Measurements from ENCODE around the gene MPPED1.

MPPED1 gene

DNA sequence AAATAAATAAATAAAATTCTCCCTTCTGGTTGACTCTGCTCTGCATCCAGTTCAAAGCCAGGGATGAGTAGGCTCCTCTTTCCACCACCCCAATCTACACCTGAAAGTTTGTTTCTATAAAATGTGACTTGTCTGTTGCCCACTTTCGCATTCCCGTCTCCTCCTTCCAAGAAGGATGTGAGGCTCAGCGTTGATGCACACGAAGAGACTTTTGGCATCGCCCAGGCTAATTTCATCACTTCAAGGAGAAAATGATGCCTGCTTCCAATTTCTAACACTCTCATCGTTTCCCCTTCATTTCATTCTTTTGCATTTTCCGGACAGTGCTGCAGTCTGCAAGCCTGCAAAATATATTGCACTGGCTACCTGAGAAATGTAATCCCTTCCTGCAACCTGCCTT, 3.9 kb downstream of the MPPED1 start:
- Histone ChIP-seq H3K4me2 (no peak overlapping the region), H3K4me3 (no peak overlapping the region), H3K9me3 (replicated peaks in 1 of 11) (no peaks in the 10 kb centered on the region), H4K20me1 (peaks cover 0 to 7% (median 0%) of the 10 kb centered on the region in 11 experiments; a peak in 3 of 22 replicates), H3K36me3 (no peaks in the 10 kb centered on the region), H3K27ac (no peak overlapping the region), H3K27me3 (peaks cover 27 to 43% (median 31%) of the 10 kb centered on the region in 11 experiments), H3K4me1 (peaks cover 0 to 11% (median 2%) of the 10 kb centered on the region in 10 experiments; a peak in 7 of 20 replicates), H3K9ac (no peak overlapping the region)
- no peak for TF ChIP-seq Cebpa-rat (IDR thresholded peaks at IDR 0.05)

- H3K9ac ChIP-seq, result no peak overlapping the region
- H3K27me3 ChIP-seq, result peaks cover 10 to 26% (median 13%) of the 10 kb centered on the region in 11 experiments
- no peaks in the 10 kb centered on the region for H3K36me3 ChIP-seq
Measured at GRCh38 chr22:43417555-43417954, 5.7 kb downstream of the MPPED1 start.

GRCh38 chr22:43418079-43418825, 6.4 kb downstream of the MPPED1 start:
- H3K9me3 ChIP-seq (replicated peaks in 1 of 11), result no peaks in the 10 kb centered on the region
- TF ChIP-seq Cebpa-rat (IDR thresholded peaks at IDR 0.05), result no peak
- H4K20me1 ChIP-seq, result peaks cover 0 to 7% (median 0%) of the 10 kb centered on the region in 11 experiments; a peak in 2 of 22 replicates
- H3K36me3 ChIP-seq, result no peaks in the 10 kb centered on the region
- H3K27me3 ChIP-seq, result peaks cover 3 to 19% (median 6%) of the 10 kb centered on the region in 11 experiments; a peak in 18 of 22 replicates
- H3K4me3 ChIP-seq, result no peak overlapping the region
- H3K9ac ChIP-seq, result peak overlapping the region in 1 of 11 experiments; percentile 37; a peak in 1 of 22 replicates
- H3K4me1 ChIP-seq, result peaks cover 0 to 11% (median 2%) of the 10 kb centered on the region in 10 experiments; a peak in 7 of 20 replicates
- no peak overlapping the region for H3K27ac ChIP-seq
- peak overlapping the region in 4 of 11 experiments; percentile 4 to 36 (median 30); a peak in 4 of 22 replicates for H3K4me2 ChIP-seq

More at GRCh38 chr22:43417555-43417954, 5.7 kb downstream of the MPPED1 start:
- no peak for TF ChIP-seq Cebpa-rat (IDR thresholded peaks at IDR 0.05)
- H3K27ac ChIP-seq, result no peak overlapping the region
- H4K20me1 ChIP-seq, result peaks cover 0 to 7% (median 0%) of the 10 kb centered on the region in 11 experiments; a peak in 3 of 22 replicates
- no peak overlapping the region for H3K4me2 ChIP-seq
- peaks cover 0 to 11% (median 2%) of the 10 kb centered on the region in 10 experiments; a peak in 7 of 20 replicates for H3K4me1 ChIP-seq
- H3K4me3 ChIP-seq, result no peak overlapping the region
- no peaks in the 10 kb centered on the region for H3K9me3 ChIP-seq (replicated peaks in 1 of 11)

DNA sequence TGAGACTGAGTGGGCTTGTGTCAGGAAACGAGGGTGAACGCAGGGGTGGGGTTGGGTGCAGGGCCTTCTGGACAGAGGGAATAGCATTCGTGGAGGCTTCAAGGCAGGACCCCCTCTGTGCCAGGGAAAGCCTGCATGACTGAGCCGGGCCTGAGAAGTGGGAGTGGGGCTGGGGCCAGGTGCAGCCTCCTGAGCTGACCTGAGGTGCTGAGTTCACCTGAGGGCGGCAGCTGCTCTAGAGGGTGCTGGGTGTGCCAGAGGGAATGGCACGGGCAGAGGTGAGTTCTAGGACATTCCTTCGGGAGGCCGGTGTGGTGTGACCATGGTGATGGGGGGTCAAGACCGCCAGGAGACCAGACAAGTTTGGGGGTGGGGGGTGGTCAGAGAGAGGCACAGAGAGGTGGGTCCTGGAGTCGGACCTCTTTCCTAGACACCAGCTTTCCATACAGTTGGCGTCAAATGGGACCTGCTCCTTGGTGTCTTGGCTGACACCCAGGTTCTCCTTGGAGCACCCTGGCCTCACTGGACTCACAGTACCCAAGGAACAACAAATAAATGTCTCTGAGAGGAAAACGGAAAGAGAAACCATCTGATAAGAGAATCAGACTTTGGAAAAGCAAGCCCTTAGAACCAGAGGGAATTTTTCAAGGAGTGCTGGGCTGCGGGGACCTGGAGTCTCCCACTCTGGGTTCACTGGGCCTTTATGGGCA, 7.7 kb downstream of the MPPED1 start:
- peaks cover 0 to 6% (median 0%) of the 10 kb centered on the region in 11 experiments; a peak in 4 of 22 replicates for H3K27me3 ChIP-seq
- peaks cover 0 to 11% (median 2%) of the 10 kb centered on the region in 10 experiments; a peak in 7 of 20 replicates for H3K4me1 ChIP-seq
- H3K4me3 ChIP-seq, result no peak overlapping the region
- H3K4me2 ChIP-seq, result peak overlapping the region in 4 of 11 experiments; percentile 23 to 36 (median 30); a peak in 4 of 22 replicates
- H3K36me3 ChIP-seq, result no peaks in the 10 kb centered on the region
- H4K20me1 ChIP-seq, result peaks cover 0 to 7% (median 0%) of the 10 kb centered on the region in 11 experiments; a peak in 2 of 22 replicates
- no peak overlapping the region for H3K27ac ChIP-seq
- no peaks in the 10 kb centered on the region for H3K9me3 ChIP-seq (replicated peaks in 1 of 11)
- H3K9ac ChIP-seq, result no peak overlapping the region
- TF ChIP-seq Cebpa-rat (IDR thresholded peaks at IDR 0.05), result no peak

DNA sequence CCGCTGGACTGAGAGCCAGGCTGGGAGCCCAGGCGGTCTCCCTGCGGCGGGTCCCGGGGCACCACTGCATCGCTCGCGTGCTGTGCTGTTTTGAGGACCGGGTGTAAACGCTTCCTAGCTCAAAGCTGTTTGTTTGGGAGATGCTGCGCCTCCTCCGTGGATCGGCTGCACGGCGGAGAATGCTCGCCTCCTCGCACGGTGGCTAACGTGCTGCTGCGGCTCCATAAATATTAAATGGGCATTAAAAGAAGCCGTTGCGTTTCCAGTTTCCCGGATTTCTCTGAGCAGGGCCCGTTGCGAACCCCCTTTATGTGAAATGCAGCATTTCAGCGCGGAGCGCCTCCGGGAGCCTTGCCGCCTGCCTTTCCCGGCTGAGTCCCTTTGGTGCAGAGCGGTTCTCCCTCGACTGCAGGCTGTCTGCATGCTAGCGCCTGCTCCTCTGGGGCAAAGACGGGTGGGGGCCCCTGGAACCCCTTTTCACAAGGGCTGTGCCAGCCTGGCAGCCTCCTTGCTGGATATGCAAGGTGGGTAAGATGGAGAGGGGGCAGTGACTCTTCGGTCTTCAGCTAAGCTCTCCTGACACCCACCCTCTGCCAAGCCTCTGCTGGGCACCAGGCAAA, 9.3 kb downstream of the MPPED1 start:
- Histone ChIP-seq H3K27me3 (no peaks in the 10 kb centered on the region), H3K9ac (no peak overlapping the region), H3K36me3 (no peaks in the 10 kb centered on the region), H3K4me3 (no peak overlapping the region), H3K9me3 (replicated peaks in 1 of 11) (no peaks in the 10 kb centered on the region), H3K27ac (no peak overlapping the region), H3K4me1 (peaks cover 0 to 19% (median 4%) of the 10 kb centered on the region in 10 experiments; a peak in 12 of 20 replicates), H4K20me1 (peaks cover 0 to 10% (median 0%) of the 10 kb centered on the region in 11 experiments; a peak in 2 of 22 replicates), H3K4me2 (no peak overlapping the region)
- TF ChIP-seq Cebpa-rat (IDR thresholded peaks at IDR 0.05), result no peak

GRCh38 chr22:43421914-43422615, 10.3 kb downstream of the MPPED1 start:
- no peak overlapping the region for H3K9ac ChIP-seq
- H3K4me1 ChIP-seq, result peaks cover 0 to 29% (median 13%) of the 10 kb centered on the region in 10 experiments; a peak in 15 of 20 replicates
- no peak overlapping the region for H3K4me2 ChIP-seq
- no peaks in the 10 kb centered on the region for H3K9me3 ChIP-seq (replicated peaks in 1 of 11)
- H3K4me3 ChIP-seq, result no peak overlapping the region
- TF ChIP-seq Cebpa-rat (IDR thresholded peaks at IDR 0.05), result no peak
- H3K27me3 ChIP-seq, result no peaks in the 10 kb centered on the region
- no peak overlapping the region for H3K27ac ChIP-seq
- H3K36me3 ChIP-seq, result no peaks in the 10 kb centered on the region
- H4K20me1 ChIP-seq, result peaks cover 0 to 19% (median 0%) of the 10 kb centered on the region in 11 experiments; a peak in 2 of 22 replicates

DNA sequence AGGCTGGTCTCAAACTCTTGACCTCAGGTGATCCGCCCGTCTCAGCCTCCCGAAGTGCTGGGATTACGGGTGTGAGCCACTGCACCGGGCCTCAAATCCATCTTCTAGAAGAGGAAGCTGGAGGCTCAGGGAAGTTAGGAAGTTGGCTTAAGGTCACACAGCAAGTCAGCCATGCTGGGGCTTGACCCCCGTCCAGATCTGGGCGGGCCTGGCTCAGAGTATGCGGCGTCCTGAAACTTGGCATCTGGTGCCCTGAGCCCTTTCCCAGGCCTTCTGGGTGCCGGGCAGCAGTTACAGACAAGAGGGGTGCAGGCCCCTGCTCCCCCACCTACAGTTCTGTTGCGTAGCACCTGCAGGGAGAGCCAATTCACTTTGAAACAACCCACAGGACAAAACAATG, 11.2 kb downstream of the MPPED1 start:
- H3K27ac ChIP-seq, result no peak overlapping the region
- H3K9me3 ChIP-seq (replicated peaks in 1 of 11), result no peaks in the 10 kb centered on the region
- no peak overlapping the region for H3K4me2 ChIP-seq
- no peak overlapping the region for H3K9ac ChIP-seq
- TF ChIP-seq Cebpa-rat (IDR thresholded peaks at IDR 0.05), result no peak
- H3K36me3 ChIP-seq, result no peaks in the 10 kb centered on the region
- H3K4me3 ChIP-seq, result no peak overlapping the region
- peaks cover 0 to 33% (median 18%) of the 10 kb centered on the region in 10 experiments; a peak in 15 of 20 replicates for H3K4me1 ChIP-seq
- H4K20me1 ChIP-seq, result peaks cover 0 to 26% (median 0%) of the 10 kb centered on the region in 11 experiments; a peak in 2 of 22 replicates
- no peaks in the 10 kb centered on the region for H3K27me3 ChIP-seq

GRCh38 chr22:43424201-43424600, 12.4 kb downstream of the MPPED1 start:
- H3K4me3 ChIP-seq, result no peak overlapping the region
- no peaks in the 10 kb centered on the region for H3K36me3 ChIP-seq
- no peak for TF ChIP-seq Cebpa-rat (IDR thresholded peaks at IDR 0.05)
- H3K9ac ChIP-seq, result no peak overlapping the region
- H3K27ac ChIP-seq, result no peak overlapping the region
- H4K20me1 ChIP-seq, result peaks cover 0 to 21% (median 0%) of the 10 kb centered on the region in 11 experiments; a peak in 1 of 22 replicates
- peaks cover 0 to 25% (median 17%) of the 10 kb centered on the region in 10 experiments; a peak in 15 of 20 replicates for H3K4me1 ChIP-seq
- H3K4me2 ChIP-seq, result no peak overlapping the region
- no peaks in the 10 kb centered on the region for H3K27me3 ChIP-seq
- no peaks in the 10 kb centered on the region for H3K9me3 ChIP-seq (replicated peaks in 1 of 11)

Data from BLaER1 treated with 17β-estradiol and CSF1 and Interleukin-3, amounts not matched to agents 10 nM and 100 nM (cell line).